GM18526 (cell line): ENCODE data around the gene GPR152.

Source experiments
- POLR2A ChIP-seq: IDR thresholded peaks from 3 replicates; pipeline ENCODE4 v1.6.1; 2011; ENCODE audit not compliant: insufficient read length; ENCODE audit errors: extremely low read depth

Gene GPR152

DNA sequence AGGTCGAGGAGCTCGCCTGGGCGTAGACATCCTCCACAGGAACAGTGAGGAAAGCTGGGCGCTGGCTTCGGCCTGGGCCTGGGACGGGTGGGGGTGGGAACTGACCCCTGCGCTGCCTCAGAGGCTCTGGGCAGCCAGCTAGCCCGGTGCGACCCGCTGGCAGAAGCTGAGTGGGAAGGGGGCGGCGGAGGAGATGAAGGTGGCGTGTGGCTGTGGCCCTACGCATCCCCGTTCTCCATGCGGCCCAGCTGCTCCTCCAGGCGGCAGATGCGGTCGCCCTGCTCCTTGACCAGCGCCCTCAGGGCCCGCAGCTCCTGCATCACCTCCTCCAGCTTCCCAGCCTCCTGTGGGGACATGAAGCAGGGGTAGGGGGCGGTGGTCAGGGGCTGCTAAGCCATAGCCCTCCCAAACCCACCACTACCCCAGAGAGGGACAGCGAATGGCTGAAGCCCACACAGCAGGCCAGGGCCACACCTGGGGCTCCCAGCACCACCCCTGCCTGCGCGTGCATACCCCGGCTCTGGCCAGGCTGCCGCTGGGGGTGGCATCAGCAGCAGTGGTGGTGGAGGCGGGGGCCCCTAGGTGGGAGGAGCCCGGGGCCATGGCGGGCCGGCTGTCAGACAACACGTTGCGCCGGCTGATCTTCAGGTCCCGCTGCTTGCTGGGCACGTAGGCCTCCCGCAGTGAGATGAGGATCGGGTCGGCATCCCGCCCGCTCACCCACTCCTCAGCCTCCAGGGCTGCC lies 14.2 kb downstream of the GPR152 start:
- TF ChIP-seq POLR2A = no peak

GRCh38 chr11:67437809-67438157 lies 14.7 kb downstream of the GPR152 start:
- TF ChIP-seq POLR2A = no peak

GRCh38 chr11:67437082-67437808 lies 15.3 kb downstream of the GPR152 start, which contains the start of gene PTPRCAP:
Gene PTPRCAP (minus strand): TSS chr11:67437682. CDS start chr11:67437619, 63 bp downstream.
- peak; percentile 95 for TF ChIP-seq POLR2A

- peak; percentile 55 for TF ChIP-seq POLR2A
Measured at GRCh38 chr11:67436459-67437081, 16.0 kb downstream of the GPR152 start.

GRCh38 chr11:67435727-67436458 lies 16.6 kb downstream of the GPR152 start:
- no peak for TF ChIP-seq POLR2A

DNA sequence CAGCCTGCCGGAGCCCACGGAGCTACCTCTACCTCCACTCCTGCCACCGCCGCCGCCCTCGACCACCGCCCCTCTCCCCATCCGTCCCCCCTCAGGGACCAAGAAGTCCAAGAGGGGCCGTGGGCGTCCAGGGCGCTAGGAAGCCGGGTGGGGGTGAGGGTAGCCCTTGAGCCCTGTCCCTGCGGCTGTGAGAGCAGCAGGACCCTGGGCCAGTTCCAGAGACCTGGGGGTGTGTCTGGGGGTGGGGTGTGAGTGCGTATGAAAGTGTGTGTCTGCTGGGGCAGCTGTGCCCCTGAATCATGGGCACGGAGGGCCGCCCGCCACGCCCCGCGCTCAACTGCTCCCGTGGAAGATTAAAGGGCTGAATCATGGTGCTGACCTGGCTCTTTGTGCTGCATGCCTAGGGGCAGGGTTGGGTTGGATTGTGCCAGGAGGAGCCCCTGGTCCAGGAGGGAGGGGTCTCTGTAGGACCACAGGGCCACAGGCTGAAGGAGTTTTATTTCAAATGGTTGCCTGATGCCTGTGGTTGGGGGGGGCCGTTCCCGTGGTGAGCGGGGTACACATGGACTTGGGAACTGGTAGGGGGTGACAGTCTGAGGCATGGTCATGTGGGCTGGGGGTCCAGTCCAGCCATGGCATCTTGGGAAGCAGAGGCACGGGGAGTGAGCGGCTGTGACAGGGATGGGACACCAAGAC lies 17.4 kb downstream of the GPR152 start:
- TF ChIP-seq POLR2A = no peak

DNA sequence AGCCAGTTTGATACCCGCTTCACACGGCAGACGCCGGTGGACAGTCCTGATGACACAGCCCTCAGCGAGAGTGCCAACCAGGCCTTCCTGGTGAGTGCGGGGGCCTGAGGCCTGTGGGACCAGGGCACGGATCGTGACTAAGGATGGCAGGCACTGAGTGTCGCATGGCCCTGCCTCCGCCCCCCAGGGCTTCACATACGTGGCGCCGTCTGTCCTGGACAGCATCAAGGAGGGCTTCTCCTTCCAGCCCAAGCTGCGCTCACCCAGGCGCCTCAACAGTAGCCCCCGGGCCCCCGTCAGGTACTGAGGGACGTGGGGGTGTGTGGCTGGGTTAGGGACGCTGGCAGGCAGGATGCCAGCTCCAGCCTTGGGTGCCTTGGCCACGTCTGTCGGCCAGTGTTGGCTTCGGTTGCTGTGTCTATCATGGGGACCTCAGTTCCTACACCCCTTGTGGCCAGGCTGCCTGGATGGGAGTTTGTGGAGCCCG lies 18.1 kb downstream of the GPR152 start:
- TF ChIP-seq POLR2A = peak; percentile 51

- TF ChIP-seq POLR2A = peak; percentile 23
Measured at GRCh38 chr11:67433536-67434394, 18.8 kb downstream of the GPR152 start.

DNA sequence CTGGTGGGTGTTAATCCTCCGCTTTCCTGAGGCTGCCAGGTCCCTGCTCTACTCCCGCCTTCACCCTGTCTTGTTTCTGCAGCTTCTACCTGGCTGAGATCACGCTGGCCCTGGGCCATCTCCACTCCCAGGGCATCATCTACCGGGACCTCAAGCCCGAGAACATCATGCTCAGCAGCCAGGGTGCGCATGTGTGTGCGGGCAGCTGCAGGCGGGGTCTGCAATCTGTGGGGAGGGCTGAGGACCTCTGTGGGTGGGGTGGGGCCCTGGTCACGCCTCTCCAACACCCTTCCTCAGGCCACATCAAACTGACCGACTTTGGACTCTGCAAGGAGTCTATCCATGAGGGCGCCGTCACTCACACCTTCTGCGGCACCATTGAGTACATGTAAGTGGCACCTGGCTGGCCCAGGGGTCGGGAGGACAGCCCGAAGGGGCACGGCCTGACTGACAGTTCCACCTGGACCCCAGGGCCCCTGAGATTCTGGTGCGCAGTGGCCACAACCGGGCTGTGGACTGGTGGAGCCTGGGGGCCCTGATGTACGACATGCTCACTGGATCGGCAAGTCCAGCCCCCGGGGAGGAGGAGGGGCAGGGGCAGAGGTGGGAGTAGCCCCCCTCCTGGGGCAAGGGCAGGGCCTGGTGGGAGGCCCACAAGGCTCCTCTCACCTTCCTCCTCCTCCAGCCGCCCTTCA lies 19.7 kb downstream of the GPR152 start:
- no peak for TF ChIP-seq POLR2A

- TF ChIP-seq POLR2A = no peak
Measured at GRCh38 chr11:67431346-67432249, 20.9 kb downstream of the GPR152 start.

GRCh38 chr11:67429722-67430121 lies 22.8 kb downstream of the GPR152 start:
- no peak for TF ChIP-seq POLR2A

- TF ChIP-seq POLR2A = no peak
Measured at GRCh38 chr11:67429038-67429668, 23.4 kb downstream of the GPR152 start.
